HG02610 (cell line): ENCODE measurements around the gene ZNF782.
"Not testable (repeated sequence)": the region's sequence is repeated elsewhere in the genome, so short reads cannot be mapped to it uniquely, and the experiment has no call there.

Source experiments
- ATAC-seq: cut with Tn5 transposase; IDR thresholded peaks from one replicate; pipeline ENCODE4 v1.9.1; 2021; ENCODE audit warnings: mild to moderate bottlenecking, moderate library complexity; ENCODE audit not compliant: unreplicated experiment

The ZNF782 gene

DNA sequence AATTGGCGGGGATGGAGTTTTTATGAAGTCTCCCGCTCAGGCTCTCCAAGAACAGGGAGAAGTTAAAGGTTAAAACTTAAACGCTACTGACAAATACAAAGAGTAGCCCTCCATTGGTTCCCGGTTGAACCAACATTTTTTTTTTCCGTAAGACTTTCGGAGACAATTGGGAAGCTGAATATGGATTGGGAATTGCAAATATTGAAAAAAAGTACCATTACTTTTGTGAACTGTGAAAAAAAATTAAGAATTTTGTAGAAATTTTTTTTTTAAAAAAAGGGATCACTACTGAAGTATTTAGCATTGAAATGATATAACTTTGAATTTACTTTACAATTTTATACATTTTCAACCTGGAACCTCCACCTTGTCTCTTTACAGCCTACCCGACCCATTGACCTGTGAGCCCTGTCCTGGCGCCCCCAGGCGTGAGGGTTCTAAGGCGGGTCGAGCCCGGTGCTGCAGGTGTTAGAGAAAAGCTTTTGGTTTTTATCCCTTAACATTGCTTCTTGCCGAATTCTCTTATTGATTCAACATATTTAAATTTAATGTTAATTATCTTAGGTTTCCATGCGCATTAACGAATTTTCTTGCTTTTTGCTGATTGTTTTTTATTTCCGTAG lies 448 bp upstream of the ZNF782 start:
- ATAC-seq, result no peak

DNA sequence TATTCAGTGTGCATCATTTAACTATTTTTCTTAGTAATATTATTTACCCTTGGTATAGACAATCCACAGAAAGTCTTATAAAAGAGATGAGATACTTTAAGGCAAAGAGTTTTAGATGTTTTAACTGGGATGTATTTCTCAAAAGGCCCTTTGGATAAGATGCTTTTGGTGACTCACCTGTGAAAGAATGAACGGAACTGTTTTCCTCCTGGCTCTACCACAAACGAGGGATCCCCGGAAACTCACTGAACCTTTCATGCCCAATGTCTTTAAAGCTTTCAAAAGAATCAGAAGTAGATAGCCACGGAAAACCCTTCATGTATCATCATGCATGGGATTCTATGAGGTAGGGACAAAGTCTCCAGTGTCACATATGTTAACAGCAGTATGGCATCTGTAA lies 1.6 kb downstream of the ZNF782 start:
- ATAC-seq, result no peak

DNA sequence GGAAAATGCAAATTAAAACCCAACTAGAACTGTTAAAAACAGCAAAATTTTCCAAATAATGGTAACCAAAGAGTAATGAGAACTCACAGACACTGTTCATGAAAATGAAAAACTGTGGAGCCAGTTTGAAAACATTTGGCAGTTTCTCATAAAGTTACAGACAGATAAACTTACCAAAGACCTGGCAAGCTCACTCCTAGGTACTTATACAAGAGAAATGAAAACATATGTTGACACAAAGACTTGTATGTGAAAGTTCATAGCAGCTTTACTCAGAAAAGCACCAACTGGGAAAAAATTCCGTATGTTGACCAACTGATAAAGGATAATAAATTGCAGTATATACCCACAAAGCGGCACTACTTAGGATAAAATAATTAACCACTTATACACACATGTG lies 10.3 kb downstream of the ZNF782 start:
- ATAC-seq, result no peak

DNA sequence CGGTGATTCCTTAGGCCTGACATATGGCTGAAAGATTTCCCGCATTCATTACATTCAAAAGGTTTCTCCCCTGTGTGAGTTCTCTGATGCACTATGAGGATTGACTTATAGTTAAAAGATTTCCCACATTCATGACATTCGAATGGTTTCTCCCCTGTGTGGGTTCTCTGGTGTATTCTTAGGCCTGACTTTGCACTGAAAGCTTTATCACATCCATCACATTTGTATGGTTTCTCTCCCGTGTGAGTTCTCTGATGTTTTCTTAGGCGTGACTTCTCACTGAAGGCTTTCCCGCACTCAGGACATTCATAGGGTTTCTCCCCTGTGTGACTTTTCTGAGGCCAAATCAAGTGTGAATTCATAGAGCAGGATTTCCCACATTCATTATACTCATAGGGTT lies 35.8 kb downstream of the ZNF782 start:
- ATAC-seq, result no peak

DNA sequence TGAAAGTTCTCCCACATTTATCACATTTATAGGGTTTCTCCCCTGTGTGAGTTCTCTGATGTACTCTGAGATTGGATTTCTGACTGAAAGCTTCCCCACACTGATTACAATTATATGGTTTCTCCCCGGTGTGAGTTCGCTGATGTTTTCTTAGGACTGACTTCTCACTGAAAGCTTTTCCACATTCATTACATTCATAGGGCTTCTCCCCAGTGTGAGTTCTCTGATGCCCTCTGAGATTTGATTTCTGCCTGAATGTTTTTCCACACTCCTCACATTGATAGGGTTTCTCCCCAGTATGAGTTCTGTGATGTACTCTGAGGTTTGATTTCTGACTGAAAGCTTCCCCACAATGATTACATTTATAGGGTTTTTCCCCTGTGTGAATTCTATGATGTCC lies 36.3 kb downstream of the ZNF782 start:
- no peak for ATAC-seq

DNA sequence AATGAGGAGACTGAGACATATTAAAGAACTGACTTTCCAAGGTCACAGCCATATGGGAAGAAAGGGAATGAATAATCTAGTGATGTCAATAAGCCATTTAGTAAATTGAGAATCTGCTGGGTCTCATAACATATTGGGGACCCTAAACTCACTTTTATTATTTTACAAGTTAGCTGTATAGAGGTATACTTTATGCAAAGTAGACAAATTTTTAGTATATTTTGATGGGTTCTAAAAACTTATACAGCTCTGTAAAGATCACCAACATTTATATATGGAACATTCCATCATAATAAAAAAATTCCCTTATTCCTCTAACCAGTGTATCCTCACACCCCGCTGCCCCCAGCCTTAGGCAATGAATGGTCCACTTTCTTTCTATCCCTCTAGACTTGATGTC lies 40.7 kb downstream of the ZNF782 start:
- ATAC-seq, result no peak

DNA sequence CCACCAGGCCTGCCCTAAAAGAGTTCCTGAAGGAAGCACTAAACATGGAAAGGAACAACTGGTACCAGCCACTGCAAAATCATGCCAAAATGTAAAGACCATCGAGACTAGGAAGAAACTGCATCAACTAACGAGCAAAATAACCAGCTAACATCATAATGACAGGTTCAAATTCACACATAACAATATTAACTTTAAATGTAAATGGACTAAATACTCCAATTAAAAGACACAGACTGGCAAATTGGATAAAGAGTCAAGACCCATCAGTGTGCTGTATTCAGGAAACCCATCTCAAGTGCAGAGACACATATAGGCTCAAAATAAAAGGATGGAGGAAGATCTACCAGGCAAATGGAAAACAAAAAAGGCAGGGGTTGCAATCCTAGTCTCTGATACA lies 55.4 kb downstream of the ZNF782 start:
- ATAC-seq, result not testable (repeated sequence)

DNA sequence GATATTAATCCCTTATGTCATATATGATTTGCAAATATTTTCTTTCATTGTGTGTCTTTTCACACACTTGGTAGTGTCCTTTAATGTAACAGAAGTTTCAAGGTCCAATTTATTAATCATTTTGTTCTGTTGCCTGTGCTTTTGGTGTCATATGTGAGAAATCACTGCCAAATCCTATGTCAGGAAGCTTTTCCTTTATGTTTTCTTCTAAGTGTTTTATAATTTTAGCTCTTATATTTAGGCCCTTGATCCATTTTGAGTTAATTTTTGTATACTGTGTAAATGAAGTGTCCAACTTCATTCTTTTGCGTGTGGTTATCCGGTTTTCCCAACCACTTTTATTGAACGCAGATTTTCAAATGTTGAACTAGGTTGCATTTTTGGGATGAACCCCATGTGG lies 70.3 kb downstream of the ZNF782 start:
- ATAC-seq, result no peak

DNA sequence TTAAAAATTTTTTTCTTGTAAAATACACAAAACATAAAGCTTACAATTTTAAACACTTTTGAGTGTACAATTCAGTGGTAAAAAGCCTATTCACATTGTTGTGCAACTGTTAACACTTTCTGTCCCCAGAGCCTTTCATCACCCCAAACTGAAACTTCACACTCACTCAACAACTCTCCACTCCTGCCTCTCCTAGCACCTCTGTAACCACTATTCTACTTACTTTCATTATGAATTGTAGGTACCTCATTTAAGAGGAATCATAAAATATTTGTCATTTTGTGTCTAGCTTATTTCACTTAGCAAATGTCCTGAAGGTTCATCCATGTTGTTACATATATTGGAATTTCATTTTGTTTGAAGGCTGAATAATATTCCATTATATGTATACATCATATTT lies 72.1 kb downstream of the ZNF782 start:
- ATAC-seq, result no peak

DNA sequence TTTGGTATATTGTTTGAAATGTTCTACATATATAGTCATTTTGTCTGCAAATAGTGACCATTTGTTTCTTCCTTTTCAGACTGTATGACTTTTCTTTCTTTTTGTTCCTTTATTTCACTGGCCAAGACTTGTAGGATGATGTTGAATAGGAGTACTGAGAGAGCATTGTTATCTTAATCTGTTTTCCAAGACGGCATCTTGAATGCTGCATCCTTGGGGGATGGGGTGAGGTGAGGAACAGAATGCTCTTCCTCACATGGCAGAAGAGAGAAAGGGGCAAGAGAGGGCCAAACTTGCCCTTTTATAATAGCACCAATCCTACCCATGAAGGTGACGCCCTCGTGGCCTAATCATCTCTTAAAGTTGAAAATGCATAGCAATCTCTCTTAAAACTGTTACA lies 72.8 kb downstream of the ZNF782 start:
- ATAC-seq, result no peak

DNA sequence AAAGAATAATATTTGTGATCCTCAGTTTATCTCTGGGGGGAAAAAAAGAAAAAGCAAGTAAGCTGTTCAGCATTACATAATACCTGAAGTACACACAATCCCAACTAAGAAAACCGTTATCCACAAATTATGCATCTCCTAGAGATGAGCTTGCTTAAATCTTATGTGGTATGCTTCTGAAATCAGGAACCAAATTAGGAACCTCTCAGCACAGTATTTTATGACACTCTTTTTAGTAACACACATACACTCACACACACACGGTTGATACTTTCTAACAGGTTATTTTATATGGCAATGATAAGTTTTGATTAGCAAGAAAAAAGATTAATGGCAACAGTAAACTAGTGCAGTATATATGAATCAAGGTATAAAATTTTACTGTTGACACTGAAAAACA lies 75.2 kb downstream of the ZNF782 start:
- ATAC-seq, result no peak

DNA sequence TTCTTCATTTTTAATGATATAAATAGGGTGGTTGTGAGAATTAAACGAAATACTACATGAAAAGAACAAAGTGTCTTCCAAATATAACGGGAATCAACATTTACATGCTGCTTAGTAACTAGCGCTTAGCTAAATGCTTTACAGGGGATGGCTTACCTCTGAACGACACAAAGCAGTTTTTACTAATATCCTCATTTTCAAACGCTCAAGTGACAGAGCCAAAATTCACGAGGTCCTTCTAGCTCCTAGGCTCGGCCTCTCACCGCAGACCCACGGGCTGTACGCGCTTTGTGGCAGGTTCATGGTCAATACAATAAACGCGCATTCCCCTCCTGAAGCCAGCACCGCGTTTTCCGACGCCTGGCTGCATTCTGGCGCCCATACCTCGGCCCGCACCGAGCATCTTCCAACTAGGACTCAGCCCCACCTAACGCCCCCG lies 76.9 kb downstream of the ZNF782 start:
- no peak for ATAC-seq

DNA sequence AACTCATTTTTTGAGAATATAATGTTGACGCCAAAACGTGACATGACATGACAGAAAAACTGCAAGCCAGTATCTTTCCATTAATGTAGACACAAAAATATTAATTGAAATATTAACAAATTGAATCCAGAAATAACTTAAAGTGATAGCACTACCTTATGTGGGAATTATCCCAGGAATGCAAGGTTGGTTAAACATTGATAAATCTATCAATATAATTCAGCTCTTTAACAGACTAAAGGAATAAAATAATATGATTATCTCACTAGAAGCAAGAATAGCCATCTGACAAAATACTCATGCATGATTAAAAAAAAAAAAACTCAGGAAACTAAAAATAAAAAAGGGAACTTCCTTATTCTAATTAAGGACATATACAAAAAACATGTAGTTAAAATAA lies 83.2 kb downstream of the ZNF782 start:
- no peak for ATAC-seq

DNA sequence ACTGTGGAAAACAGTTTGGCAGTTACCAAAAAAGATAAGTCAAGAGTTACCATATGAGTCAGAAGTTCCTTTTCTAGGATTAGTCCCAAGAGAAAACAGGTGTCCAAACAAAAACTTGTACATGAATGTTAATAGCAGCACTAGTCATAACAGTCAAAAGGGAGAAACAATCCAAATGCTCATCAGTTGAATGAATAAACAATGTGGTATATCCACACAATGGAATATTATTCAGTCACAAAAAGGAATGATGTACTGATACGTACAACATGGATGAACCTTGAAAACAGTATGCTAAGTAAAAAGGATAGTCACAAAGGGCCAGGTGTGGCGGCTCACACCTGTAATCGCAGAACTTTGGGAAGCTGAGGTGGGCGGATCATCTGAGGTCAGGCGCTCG lies 84.3 kb downstream of the ZNF782 start:
- ATAC-seq, result no peak
